ENCODE data around the gene ING3.

Gene ING3

GRCh38 chr7:120998996-120999565 lies 48.5 kb downstream of the ING3 start:
- H3K4me3 ChIP-seq (ENCODE audit: control insufficient read depth, low read depth, low read length): no peak overlapping the region
- no peak for TF ChIP-seq CTCF (IDR thresholded peaks at IDR 0.05; ENCODE audit: control insufficient read depth, insufficient read depth, low read depth, low read length, missing control alignments)
- no peak for DNase-seq (ENCODE audit: low read depth)

- H3K4me3 ChIP-seq (ENCODE audit: control insufficient read depth, low read depth, low read length): peak overlapping the region; percentile 4; the same call in 1 of the 2 replicates
- no peak for TF ChIP-seq CTCF (IDR thresholded peaks at IDR 0.05; ENCODE audit: control insufficient read depth, insufficient read depth, low read depth, low read length, missing control alignments)
- DNase-seq (ENCODE audit: low read depth): no peak
Observed at GRCh38 chr7:121000081-121000983, 49.8 kb downstream of the ING3 start.

- TF ChIP-seq CTCF (IDR thresholded peaks at IDR 0.05; ENCODE audit: control insufficient read depth, insufficient read depth, low read depth, low read length, missing control alignments): no peak
- H3K4me3 ChIP-seq (ENCODE audit: control insufficient read depth, low read depth, low read length): no peak overlapping the region
- DNase-seq (ENCODE audit: low read depth): no peak
Observed at GRCh38 chr7:121001234-121001906, 50.8 kb downstream of the ING3 start.

GRCh38 chr7:121002048-121002756 lies 51.6 kb downstream of the ING3 start:
- DNase-seq (ENCODE audit: low read depth): no peak
- no peak overlapping the region for H3K4me3 ChIP-seq (ENCODE audit: control insufficient read depth, low read depth, low read length)
- TF ChIP-seq CTCF (IDR thresholded peaks at IDR 0.05; ENCODE audit: control insufficient read depth, insufficient read depth, low read depth, low read length, missing control alignments): no peak

- DNase-seq (ENCODE audit: low read depth): no peak
- TF ChIP-seq CTCF (IDR thresholded peaks at IDR 0.05; ENCODE audit: control insufficient read depth, insufficient read depth, low read depth, low read length, missing control alignments): no peak
- no peak overlapping the region for H3K4me3 ChIP-seq (ENCODE audit: control insufficient read depth, low read depth, low read length)
Observed at GRCh38 chr7:121002757-121003200, 52.2 kb downstream of the ING3 start.

All from AG09309 (cell line).